HG03469 (cell line): ENCODE measurements around the gene SOCS4.
A peak's percentile ranks its signal among the peaks of the same experiment; 100 is the strongest.
"Not testable (repeated sequence)": the region's sequence is repeated elsewhere in the genome, so short reads cannot be mapped to it uniquely, and the experiment has no call there.

Experiments
- ATAC-seq: cut with Tn5 transposase; IDR thresholded peaks from one replicate; pipeline ENCODE4 v1.9.1; 2021; ENCODE audit warnings: mild to moderate bottlenecking, moderate library complexity, moderate number of reproducible peaks; ENCODE audit not compliant: unreplicated experiment

SOCS4 gene

GRCh38 chr14:55026793-55027561, at the start of gene SOCS4, which contains the start of gene WDHD1:
Gene SOCS4 (plus strand): TSS chr14:55027236. CDS start chr14:55043042, 15,806 bp downstream.
Gene WDHD1 (minus strand): TSS chr14:55027099. CDS start chr14:55026787, 312 bp downstream.
- peak; percentile 78 for ATAC-seq

DNA sequence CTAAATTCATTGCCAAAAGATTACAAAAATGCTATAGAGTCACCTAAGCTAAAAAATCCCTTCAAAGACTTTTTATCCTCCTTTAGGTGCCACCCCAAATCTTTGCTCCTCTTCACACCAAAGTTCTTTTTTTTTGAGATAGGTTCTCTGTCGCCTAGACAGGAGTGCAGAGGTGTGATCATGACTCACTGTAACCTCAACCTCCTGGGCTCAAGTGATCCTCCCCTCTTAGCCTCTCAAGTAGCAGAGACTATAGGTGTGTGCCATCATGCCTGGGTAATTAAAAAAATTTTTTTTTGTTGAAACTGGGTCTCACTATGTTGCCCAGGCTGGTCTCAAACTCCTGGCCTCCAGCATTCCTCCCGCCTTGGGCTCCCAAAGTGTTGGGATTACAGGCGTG, 48.0 kb upstream of the SOCS4 start:
- no peak for ATAC-seq

GRCh38 chr14:54981698-54982097, 45.3 kb upstream of the SOCS4 start:
- ATAC-seq, result no peak

- no peak for ATAC-seq
These were observed 41.9 kb upstream of the SOCS4 start for GRCh38 chr14:54985156-54985555.

DNA sequence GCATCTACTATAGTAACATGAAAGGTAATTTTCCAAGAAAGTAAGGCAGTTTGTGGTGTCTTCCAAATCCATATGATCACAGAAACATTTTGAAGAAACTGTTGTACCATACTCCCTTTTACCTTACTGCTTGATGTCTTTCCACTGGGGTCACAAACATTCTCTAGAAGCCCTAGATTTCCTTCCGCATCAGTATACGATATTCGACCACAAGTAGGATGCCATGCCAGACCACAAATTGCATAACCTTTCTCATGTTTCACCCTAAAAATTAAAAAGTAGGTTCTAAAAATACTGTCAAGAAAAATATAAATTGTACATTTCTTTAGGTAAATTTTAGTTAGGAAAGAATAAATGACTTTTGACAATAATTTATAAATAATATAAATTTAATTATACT, 26.7 kb upstream of the SOCS4 start:
- ATAC-seq, result no peak

- ATAC-seq, result no peak
These were observed 22.0 kb upstream of the SOCS4 start for GRCh38 chr14:55005071-55005470.

DNA sequence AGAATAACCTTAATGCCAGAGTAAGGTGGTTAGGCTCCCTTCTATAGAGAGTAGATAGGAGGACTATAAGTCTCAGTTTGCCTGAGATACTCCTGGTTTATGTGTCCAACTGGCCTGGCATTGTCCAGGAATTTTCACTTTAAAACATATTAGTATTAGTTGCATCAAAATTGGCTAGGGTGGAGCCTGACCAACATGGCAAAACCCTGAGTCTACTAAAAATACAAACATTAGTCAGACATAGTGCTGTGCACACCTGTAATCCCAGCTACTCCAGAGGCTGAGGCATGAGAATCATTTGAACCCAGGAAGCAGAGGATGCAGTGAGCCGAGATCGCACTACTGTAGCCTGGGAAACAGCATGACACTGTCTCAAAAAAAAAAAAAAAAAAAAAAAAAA, 12.0 kb upstream of the SOCS4 start:
- no peak for ATAC-seq

- ATAC-seq, result no peak
These were observed 7.0 kb upstream of the SOCS4 start for GRCh38 chr14:55019968-55020554.

DNA sequence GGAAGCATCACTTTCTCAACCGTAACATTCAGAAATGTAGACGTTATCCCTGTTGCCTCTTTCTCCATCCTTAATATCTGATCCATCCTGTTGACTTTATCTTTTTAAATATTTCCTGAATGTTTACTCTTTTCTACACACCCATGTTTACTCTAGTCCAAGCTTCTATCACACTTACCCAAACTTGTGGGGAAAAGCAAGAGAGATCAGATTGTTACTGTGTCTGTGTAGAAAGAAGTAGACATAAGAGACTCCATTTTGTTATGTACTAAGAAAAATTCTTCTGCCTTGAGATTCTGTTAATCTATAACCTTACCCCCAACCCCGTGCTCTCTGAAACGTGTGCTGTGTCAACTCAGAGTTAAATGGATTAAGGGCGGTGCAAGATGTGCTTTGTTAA, 2.7 kb upstream of the SOCS4 start:
- not testable (repeated sequence) for ATAC-seq

DNA sequence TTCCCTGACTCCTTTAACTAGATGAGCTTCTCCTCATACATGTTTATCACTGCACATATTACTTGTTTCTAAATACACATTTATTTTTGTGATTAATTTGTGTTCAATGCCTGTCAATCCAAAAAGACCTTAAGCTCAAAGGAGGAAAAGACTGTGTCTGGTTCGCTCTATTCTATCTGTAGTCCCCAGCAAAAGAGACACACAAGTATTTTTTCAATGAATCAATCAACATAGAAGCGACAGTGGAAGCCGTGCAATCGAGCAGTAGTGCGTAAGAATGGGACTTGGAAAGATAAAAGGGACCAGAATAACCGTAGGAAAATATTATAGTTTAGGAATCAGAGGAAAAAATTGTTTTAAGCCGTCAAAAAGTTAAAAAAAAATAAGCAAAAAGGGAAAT, 1.1 kb upstream of the SOCS4 start:
- ATAC-seq, result no peak

- no peak for ATAC-seq
These were observed 619 bp upstream of the SOCS4 start for GRCh38 chr14:55026441-55026792.

DNA sequence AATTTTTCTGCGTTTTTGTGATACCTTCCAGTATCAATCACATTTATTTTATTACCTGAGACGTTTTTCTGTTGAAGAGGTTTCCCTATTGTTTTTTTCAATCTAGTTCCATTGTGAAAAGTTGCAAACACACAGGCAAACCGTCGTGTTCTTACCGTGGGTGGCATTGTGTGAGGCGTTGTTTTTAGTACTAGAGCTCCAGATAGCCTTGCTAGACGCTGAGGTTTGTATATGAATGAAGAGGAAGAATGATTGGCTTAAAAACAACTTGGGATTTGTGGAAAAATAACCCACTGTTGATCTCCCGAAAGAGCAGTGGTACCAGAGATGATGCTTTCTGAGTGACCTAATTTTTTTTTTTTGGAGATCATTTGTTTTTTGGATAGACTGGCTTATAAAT, 1.0 kb downstream of the SOCS4 start:
- no peak for ATAC-seq

DNA sequence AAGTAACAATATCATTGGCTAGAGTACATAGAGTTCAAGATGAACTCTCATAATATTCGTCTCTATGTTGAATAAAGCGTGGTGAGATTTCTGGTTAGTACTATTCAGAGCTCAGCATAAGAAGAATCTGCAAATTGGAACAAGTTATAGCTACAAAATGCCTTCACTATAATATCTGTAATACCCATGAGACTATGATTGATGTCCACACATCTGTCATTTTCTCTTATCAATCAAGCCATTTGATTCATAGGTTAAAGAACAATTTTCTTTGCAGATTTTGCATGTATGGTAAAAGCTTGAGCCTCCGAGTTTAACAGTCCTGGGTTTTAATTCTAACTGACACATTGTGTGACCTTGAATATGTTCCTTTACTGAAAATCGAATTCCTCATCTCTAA, 1.4 kb downstream of the SOCS4 start:
- no peak for ATAC-seq

DNA sequence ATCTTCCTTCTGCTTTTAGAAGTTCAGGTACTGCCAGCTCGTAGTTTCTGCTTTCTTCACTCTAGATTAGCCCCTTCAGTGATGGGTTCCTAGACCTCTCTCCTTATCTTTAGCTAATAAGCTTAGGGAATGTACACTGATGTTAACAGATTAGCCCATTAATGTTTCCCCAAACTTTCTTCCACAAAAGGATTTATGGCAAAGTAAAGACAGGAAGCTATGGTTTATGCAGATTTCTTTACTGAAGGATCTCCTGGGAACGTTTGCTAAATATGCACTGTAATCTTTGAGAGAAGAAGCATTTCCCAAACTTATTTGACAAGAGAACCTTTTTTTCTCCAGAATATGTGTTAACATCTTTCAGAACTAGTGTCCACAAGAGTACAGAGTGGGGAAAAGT, 4.2 kb downstream of the SOCS4 start:
- no peak for ATAC-seq

- ATAC-seq, result not testable (repeated sequence)
These were observed 11.0 kb downstream of the SOCS4 start for GRCh38 chr14:55037995-55038394.

DNA sequence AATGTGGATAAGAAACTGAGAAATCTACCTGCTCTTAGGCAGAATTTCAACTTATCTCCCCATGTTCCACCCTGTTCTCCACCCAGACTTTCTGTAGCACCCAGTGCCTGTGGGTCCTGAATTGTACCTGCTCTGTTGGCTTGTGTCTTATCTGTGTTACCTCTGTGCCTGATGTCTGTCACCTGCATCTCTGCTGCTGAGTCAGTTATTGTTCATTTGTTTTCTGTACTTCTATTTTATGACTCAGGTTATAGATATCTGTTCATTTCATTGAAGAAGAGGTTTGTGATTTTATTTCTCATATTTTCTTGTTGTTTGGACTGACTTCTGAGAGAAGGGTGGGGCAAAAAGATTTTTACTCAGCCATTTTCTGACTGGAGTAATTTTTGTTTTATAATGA, 11.7 kb downstream of the SOCS4 start:
- ATAC-seq, result no peak

GRCh38 chr14:55043528-55043927, 16.5 kb downstream of the SOCS4 start:
- no peak for ATAC-seq

DNA sequence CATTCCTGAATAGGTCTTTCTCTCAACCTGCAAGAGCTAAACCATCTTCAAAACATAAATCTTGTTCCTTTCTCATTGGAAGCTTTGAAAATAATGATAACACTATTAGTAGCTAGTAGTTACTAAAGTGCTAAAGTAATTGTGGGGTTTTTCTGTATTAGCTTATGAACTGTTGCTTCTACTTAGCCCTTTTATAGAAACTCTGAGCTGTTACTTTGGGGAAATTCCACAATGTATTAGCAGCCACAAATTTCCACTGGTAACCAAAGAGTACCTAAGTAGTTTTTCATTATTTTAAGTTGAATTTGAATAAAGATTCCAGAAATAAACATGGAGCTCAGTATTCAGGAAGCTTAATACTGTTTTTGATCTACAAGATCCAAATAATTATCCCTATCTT, 18.1 kb downstream of the SOCS4 start:
- ATAC-seq, result no peak

- ATAC-seq, result no peak
These were observed 20.4 kb downstream of the SOCS4 start for GRCh38 chr14:55047301-55048053.

DNA sequence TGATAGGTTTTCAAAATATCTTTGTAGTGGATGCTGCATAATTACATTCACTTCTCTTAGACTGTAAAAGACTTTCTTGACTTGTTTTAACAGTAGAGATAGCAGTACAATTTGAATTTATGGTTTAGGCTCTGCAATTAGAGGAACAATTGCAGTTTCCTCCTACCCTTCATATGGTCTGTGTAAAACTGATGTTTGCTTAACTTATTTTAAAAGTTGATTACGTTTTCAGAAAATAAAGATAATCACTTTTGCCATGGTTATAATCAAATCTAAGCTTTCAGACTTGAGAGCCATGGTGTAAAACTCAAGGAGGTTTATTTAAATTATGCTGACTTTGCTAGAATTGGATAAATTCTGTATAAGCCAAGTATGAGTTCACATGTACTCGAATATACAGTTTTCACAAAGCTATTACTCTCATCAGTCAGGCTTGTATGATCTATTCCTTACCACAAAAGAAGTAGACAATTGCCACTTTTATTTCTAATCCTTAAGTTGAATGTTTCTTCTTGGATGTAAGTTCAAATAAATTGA, 21.9 kb downstream of the SOCS4 start:
- no peak for ATAC-seq

GRCh38 chr14:55051165-55051422, 24.1 kb downstream of the SOCS4 start:
- ATAC-seq, result no peak
